Astrocyte (in vitro differentiated cells and primary cell): ENCODE measurements around the gene TAF3. TPM values are rescaled to one million over a fixed set of nuclear protein-coding genes. Genes with fewer than 3 reads are reported as not detected.

Source experiments
- DNase-seq: peaks from one replicate; pipeline ENCODE4 v3.0.0-alpha.2; 2010; ENCODE audit warnings: low read depth
- FAIRE-seq: peaks from 2 replicates; lab custom pipeline; 2011; peaks lifted over from hg19 to GRCh38; lab: Jason Lieb, UNC
- H2AFZ ChIP-seq: 2 replicates; pipeline ENCODE4 v1.6.0; 2012; ENCODE audit warnings: low read depth, low read length, inconsistent platforms
- H3K27ac ChIP-seq: 2 replicates; pipeline ENCODE4 v1.5.1; 2011; ENCODE audit warnings: low read depth, low read length, inconsistent platforms
- H3K27me3 ChIP-seq: 2 replicates; pipeline ENCODE4 v1.6.0; 2011; ENCODE audit warnings: low read length, inconsistent platforms; ENCODE audit not compliant: insufficient read depth
- H3K36me3 ChIP-seq: 2 replicates; pipeline ENCODE4 v1.5.1; 2011; ENCODE audit warnings: low read length, inconsistent platforms; ENCODE audit not compliant: insufficient read depth
- H3K4me1 ChIP-seq: 2 replicates; pipeline ENCODE4 v1.5.1; 2011; ENCODE audit warnings: low read length, inconsistent platforms; ENCODE audit not compliant: insufficient read depth
- H3K4me2 ChIP-seq: 2 replicates; pipeline ENCODE4 v1.6.0; 2012; ENCODE audit warnings: low read length, inconsistent platforms
- H3K4me3 ChIP-seq: 2 replicates; pipeline ENCODE4 v1.5.1; 2011; ENCODE audit warnings: low read depth, mild to moderate bottlenecking, low read length, inconsistent platforms; ENCODE audit not compliant: insufficient read depth
- H3K79me2 ChIP-seq: 2 replicates; pipeline ENCODE4 v1.6.0; 2012; ENCODE audit warnings: mild to moderate bottlenecking, low read length, inconsistent platforms; ENCODE audit not compliant: insufficient read depth
- H3K9ac ChIP-seq: 2 replicates; pipeline ENCODE4 v1.6.0; 2012; ENCODE audit warnings: mild to moderate bottlenecking, low read length, inconsistent platforms
- H3K9me3 ChIP-seq: 2 replicates; pipeline ENCODE4 v1.5.1; 2012; ENCODE audit warnings: low read depth, mild to moderate bottlenecking, low read length, inconsistent platforms; ENCODE audit not compliant: insufficient read depth
- H4K20me1 ChIP-seq: 2 replicates; pipeline ENCODE4 v1.6.0; 2012; ENCODE audit warnings: low read length, inconsistent platforms; ENCODE audit not compliant: insufficient read depth
- H3K27ac Mint-ChIP-seq: one replicate; pipeline ENCODE4 v1.8.0; 2021; ENCODE audit warnings: mild to moderate bottlenecking, mixed read lengths; ENCODE audit not compliant: unreplicated experiment
- H3K27me3 Mint-ChIP-seq: one replicate; pipeline ENCODE4 v1.8.0; 2021; ENCODE audit warnings: low read depth, mixed read lengths; ENCODE audit not compliant: unreplicated experiment
- H3K36me3 Mint-ChIP-seq: one replicate; pipeline ENCODE4 v1.8.0; 2021; ENCODE audit warnings: low read depth, mixed read lengths; ENCODE audit not compliant: unreplicated experiment
- H3K4me1 Mint-ChIP-seq: one replicate; pipeline ENCODE4 v1.8.0; 2021; ENCODE audit warnings: low read depth, mixed read lengths; ENCODE audit not compliant: unreplicated experiment
- H3K4me3 Mint-ChIP-seq: one replicate; pipeline ENCODE4 v1.8.0; 2021; ENCODE audit warnings: mild to moderate bottlenecking, moderate library complexity, mixed read lengths; ENCODE audit not compliant: unreplicated experiment
- H3K9me3 Mint-ChIP-seq: one replicate; pipeline ENCODE4 v1.8.0; 2021; ENCODE audit warnings: mild to moderate bottlenecking, mixed read lengths; ENCODE audit not compliant: unreplicated experiment
- EZH2 ChIP-seq: IDR thresholded peaks from 2 replicates; pipeline ENCODE4 v1.6.1; 2012; ENCODE audit warnings: mild to moderate bottlenecking, low read length, inconsistent platforms; ENCODE audit not compliant: insufficient read depth
- total RNA-seq: library from RNA; stranded (reverse); gene quantifications from 2 replicates; pipeline ENCODE4 v1.2.1, GENCODE V29; 2021
- TF ChIP-seq, protein P1 (sequence below): IDR thresholded peaks from 2 replicates; pipeline ENCODE4 v1.5.1; 2011; ENCODE audit warnings: low read depth, mild to moderate bottlenecking, inconsistent platforms, low read length, moderate library complexity; ENCODE audit not compliant: insufficient read depth

TAF3 gene
- total RNA-seq, 1 donor from 2014 or later: 10.2 TPM

DNA sequence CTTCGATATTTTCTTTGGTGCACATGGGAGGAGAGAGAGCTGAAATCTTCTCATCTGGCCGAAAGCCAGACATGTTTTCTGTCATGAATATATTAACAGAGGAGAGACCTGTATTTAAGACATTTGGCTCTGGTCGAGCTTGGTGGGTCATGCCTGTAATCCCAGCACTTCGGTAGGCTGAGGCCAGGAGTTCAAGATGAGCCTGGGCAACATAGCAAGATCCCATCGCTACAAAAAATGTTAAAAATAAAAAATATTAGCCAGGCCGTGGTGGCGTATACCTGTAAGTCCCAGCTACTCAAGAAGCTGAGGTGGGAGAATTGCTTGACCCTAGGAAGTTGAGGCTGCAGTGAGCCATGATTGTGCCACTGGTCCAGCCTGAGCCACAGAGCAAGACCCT is 214.3 kb downstream of the TAF3 start:
- H3K4me3 ChIP-seq: no peak overlapping the region

DNA sequence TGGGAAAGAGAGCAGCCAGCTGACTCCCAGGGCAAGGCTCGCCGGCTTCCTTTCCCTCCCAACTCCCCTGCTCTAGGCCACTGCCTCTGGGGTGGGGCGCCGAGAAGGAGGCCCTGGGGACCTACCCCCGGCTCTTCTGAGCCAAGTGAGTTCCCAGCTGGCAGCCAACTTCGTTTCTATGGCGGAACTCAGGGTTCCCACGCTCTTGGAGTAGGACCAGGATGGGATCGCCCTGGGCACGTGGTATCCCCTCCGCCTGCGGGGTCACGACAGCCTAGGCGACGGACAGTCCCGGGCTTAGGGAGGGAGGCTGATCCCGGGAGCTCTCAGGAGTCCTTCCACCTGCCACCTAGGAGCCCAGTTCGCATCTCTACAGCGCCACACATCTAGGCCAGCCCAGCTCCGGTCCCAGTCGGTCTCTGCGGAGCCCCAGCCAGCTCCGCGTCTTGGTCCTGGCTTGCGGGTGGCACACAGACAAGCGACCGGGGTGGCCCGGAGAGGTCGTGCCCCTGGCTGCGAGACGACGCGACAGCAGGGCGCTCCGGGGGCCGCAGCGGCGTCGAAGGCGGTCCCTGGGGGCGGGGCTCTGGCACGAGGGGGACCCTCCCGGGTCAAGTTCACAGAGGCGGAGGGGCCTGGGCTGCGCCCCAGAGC is 215.6 kb downstream of the TAF3 start:
- peaks cover 65% of the 10 kb centered on the region for H3K27me3 ChIP-seq
- Mint-ChIP-seq H3K9me3 (peaks cover 20% of the 10 kb centered on the region), H3K4me1 (peaks cover 4% of the 10 kb centered on the region), H3K27me3 (peaks cover 65% of the 10 kb centered on the region), H3K4me3 (no peak overlapping the region), H3K36me3 (no peaks in the 10 kb centered on the region), H3K27ac (no peak overlapping the region)
- peaks cover 5% of the 10 kb centered on the region for H3K9me3 ChIP-seq
- H3K79me2 ChIP-seq: no peaks in the 10 kb centered on the region
- DNase-seq (no peak), FAIRE-seq (no peak)
- peaks cover 6% of the 10 kb centered on the region for H4K20me1 ChIP-seq
- peaks cover 6% of the 10 kb centered on the region for H3K4me1 ChIP-seq
- H3K4me2 ChIP-seq: peak overlapping the region; percentile 69
- H3K36me3 ChIP-seq: no peaks in the 10 kb centered on the region
- no peak overlapping the region for H3K9ac ChIP-seq
- TF ChIP-seq, protein P1, sequence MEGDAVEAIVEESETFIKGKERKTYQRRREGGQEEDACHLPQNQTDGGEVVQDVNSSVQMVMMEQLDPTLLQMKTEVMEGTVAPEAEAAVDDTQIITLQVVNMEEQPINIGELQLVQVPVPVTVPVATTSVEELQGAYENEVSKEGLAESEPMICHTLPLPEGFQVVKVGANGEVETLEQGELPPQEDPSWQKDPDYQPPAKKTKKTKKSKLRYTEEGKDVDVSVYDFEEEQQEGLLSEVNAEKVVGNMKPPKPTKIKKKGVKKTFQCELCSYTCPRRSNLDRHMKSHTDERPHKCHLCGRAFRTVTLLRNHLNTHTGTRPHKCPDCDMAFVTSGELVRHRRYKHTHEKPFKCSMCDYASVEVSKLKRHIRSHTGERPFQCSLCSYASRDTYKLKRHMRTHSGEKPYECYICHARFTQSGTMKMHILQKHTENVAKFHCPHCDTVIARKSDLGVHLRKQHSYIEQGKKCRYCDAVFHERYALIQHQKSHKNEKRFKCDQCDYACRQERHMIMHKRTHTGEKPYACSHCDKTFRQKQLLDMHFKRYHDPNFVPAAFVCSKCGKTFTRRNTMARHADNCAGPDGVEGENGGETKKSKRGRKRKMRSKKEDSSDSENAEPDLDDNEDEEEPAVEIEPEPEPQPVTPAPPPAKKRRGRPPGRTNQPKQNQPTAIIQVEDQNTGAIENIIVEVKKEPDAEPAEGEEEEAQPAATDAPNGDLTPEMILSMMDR: no peak
- TF ChIP-seq EZH2: peak; percentile 53
- H3K27ac ChIP-seq: no peak overlapping the region
- no peak overlapping the region for H2AFZ ChIP-seq
- H3K4me3 ChIP-seq: no peak overlapping the region

More for the DNA sequence above, 214.3 kb downstream of the TAF3 start:
- Histone ChIP-seq H3K4me1 (peaks cover 6% of the 10 kb centered on the region), H3K36me3 (no peaks in the 10 kb centered on the region), H4K20me1 (no peaks in the 10 kb centered on the region), H3K79me2 (no peaks in the 10 kb centered on the region), H3K27ac (no peak overlapping the region), H2AFZ (no peak overlapping the region), H3K4me2 (no peak overlapping the region), H3K9ac (no peak overlapping the region), H3K9me3 (peaks cover 5% of the 10 kb centered on the region), H3K27me3 (peaks cover 52% of the 10 kb centered on the region)
- Mint-ChIP-seq H3K9me3 (peaks cover 11% of the 10 kb centered on the region), H3K4me3 (no peak overlapping the region), H3K27me3 (peaks cover 51% of the 10 kb centered on the region), H3K27ac (no peak overlapping the region), H3K36me3 (no peaks in the 10 kb centered on the region), H3K4me1 (peaks cover 4% of the 10 kb centered on the region)
- TF ChIP-seq, protein P1: no peak
- no peak for TF ChIP-seq EZH2
- no peak for FAIRE-seq
- DNase-seq: no peak

DNA sequence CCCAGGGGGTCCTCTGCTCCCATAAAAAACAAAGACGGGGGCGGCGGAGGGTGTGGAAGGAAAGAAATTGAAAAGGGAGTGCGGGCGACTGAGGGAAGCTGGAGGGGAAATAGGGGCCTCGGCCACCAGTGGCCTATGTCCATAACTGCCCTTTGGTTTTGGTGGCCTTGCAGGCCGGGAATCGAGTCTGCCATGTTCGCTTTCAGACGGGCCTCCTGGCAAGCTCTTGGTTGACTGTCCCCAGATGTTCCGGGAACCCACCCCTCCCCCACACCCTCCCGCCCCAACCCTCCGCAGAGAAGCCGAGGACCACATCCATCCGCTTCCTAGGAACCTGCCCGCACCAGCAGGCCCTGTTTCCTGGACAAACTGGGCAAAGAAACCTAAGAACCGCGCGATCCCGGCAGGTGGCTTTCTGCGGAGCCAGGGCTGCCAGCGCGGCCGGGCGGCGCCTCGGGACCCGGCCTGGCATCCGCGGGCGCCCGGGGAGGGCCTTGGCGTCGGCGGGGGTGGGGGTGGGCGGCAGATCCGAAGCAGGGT is 216.2 kb downstream of the TAF3 start:
- Histone ChIP-seq H3K4me3 (no peak overlapping the region), H3K36me3 (no peaks in the 10 kb centered on the region)
- peaks cover 21% of the 10 kb centered on the region for H3K9me3 Mint-ChIP-seq

More for the DNA sequence above, 216.2 kb downstream of the TAF3 start:
- Histone ChIP-seq H2AFZ (no peak overlapping the region), H3K4me1 (peaks cover 6% of the 10 kb centered on the region), H3K9ac (no peak overlapping the region), H3K4me2 (peak overlapping the region; percentile 69), H4K20me1 (peaks cover 6% of the 10 kb centered on the region), H3K27ac (no peak overlapping the region), H3K27me3 (peaks cover 71% of the 10 kb centered on the region), H3K9me3 (peaks cover 5% of the 10 kb centered on the region), H3K79me2 (no peaks in the 10 kb centered on the region)
- DNase-seq (no peak), FAIRE-seq (no peak)
- Mint-ChIP-seq H3K27ac (no peak overlapping the region), H3K4me1 (peaks cover 4% of the 10 kb centered on the region), H3K4me3 (no peak overlapping the region), H3K36me3 (no peaks in the 10 kb centered on the region), H3K27me3 (peaks cover 71% of the 10 kb centered on the region)
- TF ChIP-seq, protein P1: no peak
